Epithelial cell of prostate (primary cell): ENCODE results near the gene PCK2.

Source experiments
- DNase-seq: peaks from one replicate; pipeline ENCODE4 v3.0.0-alpha.2; 2011; ENCODE audit warnings: low read depth, low spot score
- H3K27ac ChIP-seq: fragments of 450-650 bp; 2 replicates; pipeline ENCODE4 v1.5.1; 2017; ENCODE audit warnings: mild to moderate bottlenecking

The PCK2 gene

GRCh38 chr14:24113379-24113800 lies 19.3 kb downstream of the PCK2 start:
- peak overlapping the region; percentile 97 for H3K27ac ChIP-seq
- no peak for DNase-seq

DNA sequence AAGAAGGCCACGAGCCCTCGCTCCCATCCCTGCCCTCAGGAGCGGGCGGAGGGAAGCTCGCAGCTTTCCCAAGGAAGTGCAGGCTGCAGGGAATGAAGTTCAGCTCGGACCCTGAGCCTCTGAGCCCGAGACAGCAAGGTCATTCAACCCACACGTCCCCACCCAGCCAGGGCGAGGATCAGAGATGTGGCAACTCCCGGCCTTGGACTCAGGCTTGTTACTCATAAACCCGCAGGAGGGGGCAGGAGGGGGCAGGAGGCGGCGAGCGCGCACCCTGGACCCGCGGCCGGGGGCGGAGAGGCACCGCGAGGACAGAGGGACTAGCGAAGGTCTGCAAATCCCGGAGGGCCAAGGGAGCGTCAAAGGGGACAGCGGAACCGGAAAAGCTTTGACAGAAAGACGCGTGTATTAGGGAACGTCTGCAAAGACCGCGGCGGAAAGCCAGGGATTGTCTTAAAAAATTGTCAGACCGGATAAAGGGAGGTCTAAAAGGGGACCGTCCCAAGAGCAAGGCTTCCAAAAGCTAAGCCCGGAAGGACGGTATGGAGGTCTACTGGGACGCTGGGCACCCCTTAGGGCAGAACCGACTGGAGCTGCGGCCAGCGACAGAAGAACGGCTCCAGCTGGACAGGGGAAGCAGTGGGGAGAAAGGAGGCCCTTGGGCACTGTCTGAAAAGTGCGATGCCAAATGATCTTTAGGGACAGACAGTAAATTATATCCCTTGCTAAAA lies 19.9 kb downstream of the PCK2 start:
- peak; percentile 58 for DNase-seq
- peak overlapping the region; percentile 97 for H3K27ac ChIP-seq

DNA sequence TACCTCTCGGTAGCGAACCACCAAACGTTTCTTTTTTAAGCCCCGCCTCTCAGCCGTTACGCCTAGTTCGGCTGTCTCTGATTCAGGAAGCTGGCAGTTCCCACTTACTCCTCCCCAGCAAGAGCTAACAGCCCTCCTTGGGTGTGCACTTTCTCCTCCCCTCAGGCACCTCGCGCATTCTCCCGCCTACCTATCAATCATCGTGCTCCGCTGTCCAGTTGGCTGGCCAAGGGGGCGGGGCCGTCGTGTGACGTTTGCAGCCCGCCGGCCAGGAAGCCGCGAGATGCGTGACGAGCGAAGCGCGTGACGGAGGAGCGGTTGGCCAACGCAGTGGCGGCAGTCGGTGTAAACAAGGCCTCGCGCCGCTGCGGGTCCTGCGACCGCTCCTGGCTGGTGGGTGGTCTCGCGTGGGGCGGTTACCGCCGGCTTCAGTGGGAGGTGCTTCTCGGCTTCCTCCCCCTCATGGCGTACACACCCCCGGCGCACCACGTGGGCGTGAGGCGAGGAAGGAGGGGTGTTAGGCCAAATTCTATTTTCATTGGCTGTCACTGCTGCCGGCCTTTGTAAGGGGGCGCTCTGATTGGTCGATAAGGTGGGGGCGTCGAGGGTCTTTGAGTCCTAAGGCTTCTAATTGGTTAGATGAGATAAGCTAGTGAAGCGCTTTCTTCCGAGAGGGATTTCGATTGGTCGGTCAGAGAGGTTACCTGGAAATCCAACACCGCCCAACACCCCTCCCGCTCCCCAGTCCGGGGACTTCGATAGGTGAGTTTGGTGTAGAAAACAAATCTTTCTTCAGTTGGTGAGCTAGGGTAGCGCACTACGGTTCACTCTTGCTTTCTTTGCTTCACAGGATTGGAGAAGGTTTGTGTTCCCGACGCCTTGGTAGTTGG lies 20.7 kb downstream of the PCK2 start, which contains the start of the genes DCAF11 and NRL:
Gene DCAF11 (plus strand): TSS at position 246 of the 890 bp plus-strand sequence. CDS start 818 bp downstream, outside the sequence.
Gene NRL (minus strand): TSS at position 418 of the 890 bp plus-strand sequence. CDS start 32,101 bp downstream, outside the sequence.
- peak within 1 kb of the TSS; percentile 97 for H3K27ac ChIP-seq
- peak; percentile 99 for DNase-seq

DNA sequence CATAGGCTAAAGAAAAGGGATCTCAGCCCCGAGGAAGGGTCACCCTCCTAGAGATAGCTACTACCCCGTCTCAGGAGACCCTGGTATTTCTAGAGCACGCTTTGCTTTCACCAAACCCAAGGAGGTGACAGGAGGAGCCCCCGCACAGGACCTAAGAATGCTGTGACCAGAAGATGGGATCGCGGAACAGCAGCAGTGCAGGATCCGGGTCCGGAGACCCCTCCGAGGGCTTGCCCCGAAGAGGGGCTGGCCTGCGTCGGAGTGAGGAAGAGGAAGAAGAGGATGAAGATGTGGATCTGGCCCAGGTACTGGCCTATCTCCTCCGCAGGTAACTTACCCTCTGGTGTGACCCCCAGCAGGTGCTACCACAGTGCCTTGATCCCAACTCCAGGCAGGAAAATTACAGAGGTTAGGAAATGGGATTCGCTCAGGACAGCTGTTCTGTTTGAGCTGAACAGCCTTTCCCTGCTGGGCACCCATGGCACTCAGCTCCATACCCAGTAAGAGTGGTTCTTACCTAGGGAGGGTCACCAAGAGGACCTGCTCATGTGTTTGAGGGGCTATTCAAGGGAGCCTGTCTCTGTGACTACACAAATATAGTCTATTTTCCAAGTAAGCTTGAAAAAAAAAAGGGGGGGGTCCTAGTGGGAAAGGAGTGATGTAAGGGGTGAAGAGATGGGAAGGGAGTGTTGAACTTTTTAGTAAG lies 21.5 kb downstream of the PCK2 start:
- DNase-seq, result no peak
- peak overlapping the region; percentile 97 for H3K27ac ChIP-seq

GRCh38 chr14:24116128-24116814 lies 22.2 kb downstream of the PCK2 start:
- no peak overlapping the region for H3K27ac ChIP-seq
- DNase-seq, result no peak

- DNase-seq, result no peak
These were observed 23.1 kb downstream of the PCK2 start for GRCh38 chr14:24117179-24117578.

DNA sequence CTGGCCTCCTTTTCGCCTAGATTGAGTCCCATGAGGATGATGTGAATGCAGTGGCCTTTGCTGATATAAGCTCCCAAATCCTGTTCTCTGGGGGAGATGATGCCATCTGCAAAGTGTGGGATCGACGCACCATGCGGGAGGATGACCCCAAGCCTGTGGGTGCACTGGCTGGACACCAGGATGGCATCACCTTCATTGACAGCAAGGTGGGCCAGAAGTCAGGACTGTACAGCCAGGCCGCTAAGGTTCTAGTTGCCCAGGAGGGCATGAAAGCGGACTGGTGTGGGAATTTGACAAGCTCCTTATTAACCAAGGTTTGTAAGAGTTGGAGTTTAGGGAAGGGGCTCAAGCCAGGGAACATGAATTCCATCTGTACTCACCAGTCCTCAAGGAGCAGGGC lies 25.6 kb downstream of the PCK2 start:
- H3K27ac ChIP-seq, result no peak overlapping the region
- DNase-seq, result no peak

More at GRCh38 chr14:24117179-24117578, 23.1 kb downstream of the PCK2 start:
- no peak overlapping the region for H3K27ac ChIP-seq

DNA sequence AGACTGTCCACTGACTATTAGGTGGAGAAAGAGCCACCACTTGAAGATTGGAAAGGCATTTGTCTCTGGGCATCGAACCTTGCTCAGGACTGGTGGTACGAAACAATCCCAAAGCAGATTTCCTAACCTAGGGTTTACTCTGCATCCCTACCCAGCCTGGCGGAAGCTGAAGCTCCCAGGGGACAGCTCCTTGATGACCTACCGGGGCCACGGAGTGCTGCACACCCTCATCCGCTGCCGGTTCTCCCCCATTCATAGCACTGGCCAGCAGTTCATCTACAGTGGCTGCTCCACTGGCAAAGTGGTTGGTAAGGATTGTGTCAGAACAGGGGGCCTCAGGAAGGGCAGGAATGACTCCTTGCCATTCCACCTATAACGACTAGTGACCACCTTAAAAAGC lies 27.1 kb downstream of the PCK2 start:
- H3K27ac ChIP-seq, result no peak overlapping the region
- no peak for DNase-seq

- H3K27ac ChIP-seq, result no peak overlapping the region
- DNase-seq, result no peak
These were observed 28.3 kb downstream of the PCK2 start for GRCh38 chr14:24122416-24122815.

DNA sequence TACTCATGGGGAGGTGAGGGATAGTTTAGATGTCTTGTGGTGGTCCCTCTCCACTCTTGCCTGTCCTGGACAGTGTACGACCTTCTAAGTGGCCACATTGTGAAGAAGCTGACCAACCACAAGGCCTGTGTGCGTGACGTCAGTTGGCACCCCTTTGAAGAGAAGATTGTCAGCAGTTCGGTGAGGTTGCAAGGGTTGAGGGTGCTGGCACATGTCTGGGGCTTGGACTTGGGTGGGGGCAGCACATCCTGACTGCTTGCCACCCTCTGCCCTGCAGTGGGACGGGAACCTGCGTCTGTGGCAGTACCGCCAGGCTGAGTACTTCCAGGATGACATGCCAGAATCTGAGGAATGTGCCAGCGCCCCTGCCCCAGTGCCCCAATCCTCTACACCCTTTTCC lies 28.8 kb downstream of the PCK2 start:
- no peak for DNase-seq
- no peak overlapping the region for H3K27ac ChIP-seq

DNA sequence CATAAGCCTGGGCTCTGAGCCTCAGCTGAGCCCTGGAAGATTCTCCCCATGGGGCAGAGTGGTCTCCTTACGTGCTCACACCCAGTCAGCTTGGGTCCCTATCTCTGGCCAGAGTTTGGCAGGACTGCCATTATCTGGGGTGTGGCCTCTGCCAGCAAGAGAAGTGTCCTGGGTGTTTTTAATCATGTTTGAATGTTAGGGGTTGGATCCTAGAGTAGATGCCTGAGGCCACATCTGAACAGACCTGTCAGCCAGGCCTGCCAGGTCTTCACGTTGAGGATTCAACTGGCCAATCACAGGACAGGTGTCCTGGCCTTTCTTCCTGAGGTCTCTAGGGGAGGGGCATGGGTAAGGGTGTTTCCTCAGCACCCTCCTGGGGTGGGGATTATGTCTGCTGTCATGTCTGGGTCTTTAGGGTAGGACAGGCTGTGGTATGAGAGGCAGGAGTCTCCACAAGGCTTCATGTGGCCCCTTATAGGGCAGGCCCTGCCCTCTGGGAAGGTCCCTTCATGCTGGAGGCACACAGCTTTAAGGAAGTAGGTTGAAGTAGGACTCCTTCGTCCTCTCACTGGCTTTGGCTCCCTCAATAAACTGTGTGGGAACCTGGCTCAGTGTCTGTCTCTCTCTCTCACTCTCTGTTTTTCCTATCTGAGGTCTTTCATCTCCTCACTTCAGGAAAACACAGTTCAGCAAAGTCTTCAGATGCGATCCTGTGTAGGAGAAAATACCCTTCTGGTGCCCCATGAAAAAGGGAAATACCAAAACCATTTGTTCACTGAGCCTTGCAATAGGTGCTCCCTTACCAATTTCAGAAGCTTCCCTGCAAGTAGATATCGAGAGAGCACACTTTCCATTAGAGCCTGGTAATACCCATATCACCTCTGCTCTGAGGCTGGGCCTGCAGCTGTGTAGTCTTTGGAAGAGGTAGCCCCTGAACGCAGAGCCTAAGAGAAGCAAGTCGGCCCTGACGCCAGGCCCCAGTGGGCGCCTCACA lies 29.6 kb downstream of the PCK2 start:
- DNase-seq, result no peak
- H3K27ac ChIP-seq, result no peak overlapping the region

DNA sequence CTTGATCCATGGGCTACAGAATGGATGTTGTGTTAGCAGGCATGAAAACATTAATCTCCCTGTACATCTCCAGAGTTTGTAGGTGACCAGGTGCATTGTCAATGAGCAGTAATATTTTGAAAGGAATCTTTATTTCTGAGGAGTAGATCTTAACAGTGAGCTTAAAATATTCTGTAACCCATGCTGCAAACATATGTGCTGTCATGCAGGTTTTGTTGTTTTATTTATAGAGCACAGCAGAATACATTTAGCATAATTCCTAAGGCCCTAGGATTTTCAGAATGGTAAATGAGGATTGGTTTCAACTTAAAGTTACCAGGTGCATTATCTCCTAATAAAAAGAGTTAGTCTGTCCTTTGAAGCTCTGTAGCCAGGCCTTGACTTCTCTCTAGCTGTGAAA lies 32.8 kb downstream of the PCK2 start:
- H3K27ac ChIP-seq, result no peak overlapping the region
- no peak for DNase-seq

GRCh38 chr14:24127673-24128072 lies 33.6 kb downstream of the PCK2 start:
- no peak overlapping the region for H3K27ac ChIP-seq

DNA sequence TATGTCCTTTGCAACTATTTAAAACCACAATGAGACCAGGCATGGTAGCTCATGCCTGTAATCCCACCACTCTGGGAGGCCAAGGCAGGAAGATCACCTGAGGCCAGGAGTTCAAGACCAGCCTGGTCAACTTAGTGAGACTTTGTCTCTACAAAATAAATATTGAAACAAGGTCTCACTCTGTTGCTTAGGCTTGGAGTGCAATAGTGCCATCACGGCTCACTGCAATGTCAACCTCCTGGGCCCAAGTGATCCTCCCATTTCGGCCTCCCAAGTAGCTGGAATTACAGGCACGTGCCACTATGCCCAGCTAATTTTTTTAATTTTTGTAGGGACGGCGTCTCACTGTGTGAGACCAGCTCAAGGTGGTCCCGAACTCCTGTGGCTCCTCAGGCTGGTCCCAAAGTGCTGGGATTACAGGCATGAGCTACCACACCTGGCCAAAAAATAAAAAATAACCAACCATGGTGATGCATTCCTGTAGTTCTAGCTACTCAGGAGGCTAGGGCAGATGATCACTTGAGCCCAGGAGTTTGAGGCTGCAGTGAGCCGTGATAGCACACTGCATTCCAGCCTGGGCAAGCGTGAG lies 35.4 kb downstream of the PCK2 start:
- no peak for DNase-seq
- H3K27ac ChIP-seq, result no peak overlapping the region

More at GRCh38 chr14:24127673-24128072, 33.6 kb downstream of the PCK2 start:
- DNase-seq, result no peak

DNA sequence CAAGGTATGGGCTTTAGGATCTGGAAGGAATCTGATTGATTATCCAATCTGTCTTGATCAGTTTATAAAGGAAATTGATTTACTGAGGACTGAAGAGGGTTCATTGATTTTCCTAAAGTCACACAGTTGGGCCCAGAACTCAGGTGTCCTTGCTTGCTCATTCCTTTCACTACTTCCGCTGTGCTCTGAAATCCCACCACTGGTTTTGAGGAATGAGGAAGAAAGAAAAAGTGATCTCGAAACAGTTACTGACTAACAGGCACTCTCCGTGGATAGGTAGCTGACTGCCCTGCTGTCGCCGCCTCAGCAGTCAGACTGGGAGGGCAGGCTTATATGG lies 36.2 kb downstream of the PCK2 start, which contains the start of gene FITM1:
Gene FITM1 (plus strand): TSS at position 280 of the 337 bp plus-strand sequence. CDS start 905 bp downstream, outside the sequence.
- no peak for DNase-seq
- no peak within 1 kb of the TSS for H3K27ac ChIP-seq

- no peak for DNase-seq
- no peak overlapping the region for H3K27ac ChIP-seq
These were observed 36.8 kb downstream of the PCK2 start for GRCh38 chr14:24130717-24131548.

DNA sequence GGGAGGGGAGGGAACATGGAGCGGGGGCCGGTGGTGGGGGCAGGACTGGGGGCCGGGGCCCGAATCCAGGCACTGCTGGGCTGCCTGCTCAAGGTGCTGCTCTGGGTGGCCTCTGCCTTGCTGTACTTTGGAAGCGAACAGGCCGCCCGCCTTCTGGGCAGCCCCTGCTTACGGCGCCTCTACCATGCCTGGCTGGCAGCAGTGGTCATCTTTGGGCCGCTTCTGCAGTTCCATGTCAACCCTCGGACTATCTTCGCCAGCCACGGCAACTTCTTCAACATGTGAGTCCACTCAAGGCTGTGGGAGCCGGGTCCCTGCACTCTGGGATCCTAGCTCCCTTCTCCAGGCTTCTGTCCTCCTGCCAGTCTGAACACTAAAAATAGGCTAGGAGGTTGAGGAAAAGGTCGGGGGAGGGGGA lies 37.4 kb downstream of the PCK2 start:
- no peak for DNase-seq
- no peak overlapping the region for H3K27ac ChIP-seq
